NCI-H510A (cell line): Measurements from ENCODE around the gene OR51V1.
"Not testable (repeated sequence)": the region's sequence is repeated elsewhere in the genome, so short reads cannot be mapped to it uniquely, and the experiment has no call there.

Source experiments
- DNase-seq: peaks from one replicate; lab custom pipeline; 2025; lab: John Stamatoyannopoulos, UW

The OR51V1 gene

DNA sequence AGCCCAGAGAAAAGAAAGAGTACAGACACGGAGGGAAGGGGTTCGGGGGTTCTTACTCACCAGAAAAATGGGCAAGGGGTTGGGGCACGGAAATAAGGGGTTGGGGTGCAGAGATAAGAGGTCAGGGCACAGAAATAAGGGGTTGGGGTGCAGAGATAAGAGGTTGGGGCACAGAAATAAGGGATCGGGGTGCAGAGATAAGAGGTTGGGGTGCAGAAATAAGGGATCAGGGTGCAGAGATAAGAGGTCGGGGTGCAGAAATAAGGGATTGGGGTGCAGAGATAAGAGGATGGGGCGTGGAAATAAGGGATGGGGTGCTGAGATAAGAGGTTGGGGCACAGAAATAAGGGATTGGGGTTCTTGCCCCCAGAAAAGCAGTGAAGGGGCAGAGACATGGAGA, 35.7 kb downstream of the OR51V1 start:
- not testable (repeated sequence) for DNase-seq

DNA sequence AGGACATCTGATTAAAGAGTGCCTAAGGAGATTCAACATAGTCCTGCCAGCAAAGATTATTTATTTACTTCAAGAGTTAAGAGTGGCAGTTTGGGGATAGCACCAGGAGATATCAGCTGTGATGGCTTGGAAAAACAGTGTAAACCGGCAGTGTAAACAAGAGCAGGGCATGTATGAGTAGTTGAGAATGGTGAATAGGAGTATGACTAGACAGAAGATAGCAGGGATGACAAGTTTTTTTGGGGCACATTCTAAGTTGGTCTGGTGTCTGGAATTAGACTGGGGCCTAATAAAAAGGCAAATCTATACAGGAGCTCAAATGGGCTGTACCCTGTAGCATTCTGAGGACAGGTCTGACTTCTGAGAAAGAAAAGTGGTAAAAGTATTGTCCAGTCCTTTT, 39.4 kb downstream of the OR51V1 start:
- DNase-seq = not testable (repeated sequence)

DNA sequence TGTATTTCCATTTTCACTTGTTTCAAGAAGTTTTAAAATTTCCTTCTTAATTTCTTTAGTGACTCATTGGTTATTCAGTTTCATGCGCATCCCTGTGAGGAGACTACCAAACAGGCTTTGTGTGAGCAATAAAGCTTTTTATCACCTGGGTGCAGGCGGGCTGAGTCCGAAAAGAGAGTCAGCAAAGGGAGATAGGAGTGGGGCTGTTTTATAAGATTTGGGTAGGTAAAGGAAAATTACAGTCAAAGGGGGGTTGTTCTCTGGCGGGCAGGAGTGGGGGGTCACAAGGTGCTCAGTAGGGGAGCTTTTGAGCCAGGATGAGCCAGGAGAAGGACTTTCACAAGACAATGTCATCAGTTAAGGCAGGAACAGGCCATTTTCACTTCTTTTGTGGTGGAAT, 40.3 kb downstream of the OR51V1 start:
- DNase-seq = not testable (repeated sequence)

DNA sequence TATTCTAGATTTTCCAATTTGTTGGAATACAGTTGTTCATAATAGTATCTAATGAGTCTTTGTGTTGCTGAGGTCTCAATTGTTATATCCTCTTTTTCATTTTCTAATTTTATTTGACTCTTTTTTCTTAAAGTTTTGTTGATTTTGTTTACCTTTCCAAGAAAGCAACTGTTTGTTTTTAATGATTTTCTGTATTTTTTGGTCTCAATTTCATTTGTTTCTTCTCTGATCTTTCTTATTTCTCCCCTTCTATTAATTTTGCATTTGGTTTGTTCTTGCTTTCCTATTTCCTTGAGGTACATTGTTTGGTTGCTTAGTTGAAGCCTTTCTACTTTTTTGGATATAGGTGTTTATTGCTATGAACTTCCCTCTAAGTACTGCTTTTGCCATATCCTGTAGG, 40.7 kb downstream of the OR51V1 start:
- no peak for DNase-seq

DNA sequence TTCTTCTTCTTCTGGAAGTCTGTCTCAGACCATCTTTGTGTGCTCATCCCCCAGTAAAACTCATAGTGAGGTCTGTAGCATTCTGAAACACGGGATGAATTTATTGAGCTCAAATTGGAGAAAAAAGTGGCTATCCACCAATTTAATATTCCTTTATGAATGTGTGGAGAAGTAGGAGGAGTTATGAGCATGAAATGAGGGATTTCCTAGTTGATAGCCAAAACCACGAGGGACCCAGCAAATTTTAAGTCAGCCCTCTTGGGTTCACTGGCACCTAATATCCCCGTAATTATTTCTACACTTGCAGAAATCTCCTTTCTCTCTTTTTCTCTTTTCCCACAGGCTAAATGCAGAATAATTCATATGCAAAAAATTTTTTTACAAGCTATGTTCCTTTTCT, 45.8 kb downstream of the OR51V1 start, which contains the start of gene OR52A1:
OR52A1 (minus strand) TSS at position 101 of the 400 bp plus-strand sequence. CDS start 2,388 bp downstream, outside the sequence.
- DNase-seq = no peak

DNA sequence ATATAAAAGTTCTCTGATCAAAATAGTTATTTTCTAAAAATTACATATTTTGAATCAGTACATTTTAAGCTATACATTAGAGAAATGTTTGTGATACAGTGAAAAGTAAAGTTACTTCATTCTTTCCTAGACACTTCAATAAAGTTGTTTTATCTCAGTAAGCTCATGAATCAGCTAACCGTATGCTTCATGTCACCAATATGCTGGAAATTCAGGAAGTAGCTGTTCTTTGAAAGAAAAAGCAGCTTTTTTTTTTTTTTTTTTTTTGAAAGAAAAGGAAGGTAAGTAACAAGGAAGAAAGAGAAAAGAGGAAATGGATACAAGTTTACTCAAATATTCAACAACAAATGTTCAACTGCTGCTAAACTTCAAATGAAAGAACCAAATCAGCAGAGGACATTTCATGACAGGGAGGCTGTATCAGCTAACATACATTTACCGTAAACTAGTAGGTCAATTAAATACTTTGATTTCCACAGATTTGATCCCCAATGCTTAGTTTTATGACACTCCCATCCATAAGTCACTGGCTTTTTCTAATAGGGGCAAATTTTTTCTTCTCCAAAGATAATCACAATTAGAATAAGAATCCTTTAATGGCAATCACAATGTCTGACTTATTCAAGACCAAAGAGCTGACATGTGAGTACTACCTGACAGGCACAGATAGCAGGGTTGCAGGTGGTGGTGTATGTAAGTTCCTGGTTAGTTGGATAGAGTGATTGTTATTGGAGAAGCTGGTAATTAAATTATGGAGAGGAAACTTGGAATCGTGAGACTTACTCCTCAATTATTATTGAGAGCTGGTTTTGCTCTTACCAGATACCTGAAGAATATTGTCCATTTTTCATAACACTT, 46.7 kb downstream of the OR51V1 start:
- no peak for DNase-seq

DNA sequence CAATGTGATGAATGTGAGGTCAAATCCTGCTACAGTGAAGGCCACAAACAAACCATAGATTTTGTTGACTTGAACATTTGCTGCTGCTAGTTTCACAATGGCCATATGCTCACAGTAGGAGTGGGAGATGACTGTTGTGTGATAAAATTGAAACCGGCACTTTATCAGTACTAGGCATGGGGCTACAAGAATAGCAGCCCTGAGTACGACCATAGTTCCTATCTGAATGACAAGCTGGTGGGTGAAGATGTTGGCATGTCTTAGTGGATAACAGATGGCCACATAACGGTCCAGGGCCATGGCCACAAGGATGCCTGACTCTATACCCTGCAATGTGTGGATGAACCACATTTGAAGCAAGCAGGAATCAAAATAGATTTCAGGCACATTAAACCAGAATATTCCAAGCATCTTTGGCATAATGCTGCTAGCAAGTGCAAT, 48.7 kb downstream of the OR51V1 start:
- DNase-seq = no peak
